ENCODE measurements around the gene ATP2B1.

The ATP2B1 gene

DNA sequence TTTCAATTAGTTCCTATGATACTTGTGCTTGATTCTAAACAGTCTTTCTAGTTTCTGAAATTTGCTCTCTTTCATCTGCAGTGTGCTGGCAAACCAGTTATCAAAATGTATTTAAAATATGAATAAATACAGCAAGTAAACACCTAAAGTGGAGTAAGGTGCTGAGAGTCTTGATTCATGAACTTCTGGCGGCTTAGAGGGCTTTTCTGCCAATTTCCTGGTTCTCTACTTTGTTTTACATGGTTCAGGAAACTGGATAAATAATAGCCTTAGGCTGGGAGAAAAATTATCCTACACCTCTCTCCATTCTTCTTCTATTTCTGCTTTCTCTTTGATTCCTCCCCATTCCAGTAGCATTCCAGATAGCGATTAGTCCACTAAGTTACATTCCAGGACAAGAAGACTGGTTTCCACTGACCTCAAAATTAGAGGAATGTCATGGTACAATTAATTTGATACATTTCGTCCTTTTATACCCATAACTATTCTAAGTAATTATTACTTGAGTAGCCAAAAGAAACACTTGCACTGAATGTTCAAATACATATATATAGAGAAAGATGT, 14.9 kb downstream of the ATP2B1 start:
- no peak for DNase-seq

DNA sequence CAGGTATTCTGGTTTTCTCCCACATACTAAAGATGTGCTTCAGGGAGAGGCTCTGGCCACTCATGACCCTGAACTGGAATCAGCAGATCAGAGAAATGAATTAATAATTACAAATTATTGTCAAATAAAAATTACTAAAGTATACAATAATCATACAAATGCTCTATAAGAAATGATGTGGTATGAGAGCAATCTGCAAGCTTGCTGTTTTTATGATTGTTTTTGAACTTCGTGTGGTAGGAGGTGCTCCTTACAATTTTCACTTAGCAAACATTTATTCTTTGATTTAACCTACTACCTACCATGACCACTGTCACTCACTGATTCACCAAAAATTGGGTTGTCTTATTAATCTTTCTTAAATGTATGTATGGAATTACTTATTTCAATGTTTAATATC, 16.2 kb downstream of the ATP2B1 start:
- DNase-seq, result no peak

DNA sequence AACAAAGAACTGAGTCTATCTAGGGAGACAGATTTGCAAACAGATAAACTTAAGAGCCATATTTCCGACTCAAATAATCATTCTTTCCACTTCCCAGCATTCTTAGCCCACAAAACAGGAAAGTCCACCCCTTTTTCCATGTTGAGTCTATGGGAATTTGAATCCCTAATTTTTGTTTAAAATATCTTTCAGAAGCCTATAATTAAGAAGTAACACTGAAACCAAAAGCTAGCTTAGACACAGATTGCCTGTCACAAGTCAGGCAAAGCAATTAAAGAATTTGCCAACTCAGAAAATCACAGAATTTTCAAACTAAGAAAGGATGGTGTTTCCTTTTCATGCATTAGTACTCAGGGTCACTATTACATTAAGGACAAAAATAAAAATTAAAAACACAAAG, 17.0 kb downstream of the ATP2B1 start:
- DNase-seq, result no peak

DNA sequence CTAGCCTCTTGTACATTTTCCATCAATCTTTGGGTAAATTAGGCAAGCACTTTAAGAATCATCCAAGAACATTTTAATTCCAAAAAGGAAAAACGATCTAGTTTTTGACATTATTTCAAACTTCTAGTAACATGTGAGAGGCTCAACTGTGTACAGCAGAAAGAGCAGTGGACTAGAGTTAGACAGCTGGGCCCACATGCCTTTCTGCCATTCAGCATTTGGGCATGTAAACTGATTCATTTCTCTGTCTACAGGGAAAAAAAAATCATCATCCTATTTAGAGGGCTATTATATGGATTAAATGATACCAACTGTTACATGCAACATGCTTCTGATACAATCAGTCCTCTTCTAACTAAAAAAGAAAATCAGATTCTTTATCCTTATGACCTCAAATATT, 17.7 kb downstream of the ATP2B1 start:
- no peak for DNase-seq

DNA sequence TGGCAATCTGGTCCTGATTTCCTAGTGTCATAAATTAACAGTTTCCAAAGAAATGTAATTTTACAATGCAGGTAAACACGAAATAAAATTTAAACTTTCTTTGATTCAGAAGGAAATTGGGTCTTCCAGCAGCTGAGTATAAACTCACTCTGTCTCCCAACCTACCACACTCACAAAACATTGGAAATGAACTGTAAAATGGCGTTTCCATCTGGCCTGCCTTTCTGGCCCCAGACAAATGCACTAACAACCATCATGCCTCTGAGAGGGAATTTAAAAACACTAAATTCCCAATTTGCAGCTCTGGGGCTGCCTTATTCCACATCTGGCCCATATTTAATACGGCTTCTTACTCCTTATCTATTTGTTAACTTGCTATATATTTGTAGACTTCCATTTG, 19.3 kb downstream of the ATP2B1 start:
- DNase-seq, result no peak

DNA sequence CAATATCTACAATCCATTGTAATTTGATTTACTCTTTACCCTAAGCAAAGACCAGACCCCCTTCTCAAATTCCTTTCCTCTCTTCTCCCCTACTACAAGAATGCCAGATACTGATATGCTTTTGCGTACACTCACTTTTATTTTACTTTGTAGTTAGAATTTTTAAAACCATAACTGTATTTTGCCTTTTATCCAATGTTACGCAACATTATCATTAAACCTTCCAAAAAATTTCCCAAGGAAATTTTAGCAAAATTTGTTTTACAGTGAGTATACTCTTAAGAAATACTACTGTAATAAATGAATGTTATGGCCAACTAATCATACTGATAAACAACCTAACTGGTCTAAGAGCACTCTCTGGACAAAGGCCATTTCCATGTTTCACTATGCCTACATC, 22.3 kb downstream of the ATP2B1 start:
- no peak for DNase-seq

DNA sequence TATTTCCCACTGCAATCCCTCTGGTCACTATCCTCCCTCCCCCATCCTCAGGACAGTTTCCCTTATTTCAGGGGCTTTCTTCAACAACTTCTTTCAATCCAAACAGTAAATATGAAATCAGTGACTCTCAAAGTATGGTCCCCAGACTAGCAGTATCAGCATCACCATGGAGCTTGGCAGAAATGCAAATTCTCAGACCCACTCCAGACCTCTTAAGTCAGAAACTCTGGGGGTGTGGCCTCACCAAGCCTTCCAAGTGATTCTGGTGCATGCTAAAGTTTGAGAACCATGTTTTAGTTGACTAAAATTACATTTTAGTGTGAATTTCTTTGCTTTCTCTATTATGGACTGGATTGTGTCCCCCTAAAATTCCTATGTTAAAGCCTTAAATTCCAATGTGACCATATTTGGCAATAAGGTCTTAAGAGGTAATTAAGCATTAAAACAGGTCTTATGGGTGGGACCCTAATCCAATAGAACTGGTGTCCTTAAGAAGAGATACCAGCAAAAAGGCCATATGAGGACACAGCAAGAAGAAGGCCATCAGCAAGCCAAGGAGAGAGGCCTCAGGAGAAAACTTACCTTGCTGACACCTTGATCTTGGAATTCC, 23.2 kb downstream of the ATP2B1 start:
- DNase-seq, result no peak

DNA sequence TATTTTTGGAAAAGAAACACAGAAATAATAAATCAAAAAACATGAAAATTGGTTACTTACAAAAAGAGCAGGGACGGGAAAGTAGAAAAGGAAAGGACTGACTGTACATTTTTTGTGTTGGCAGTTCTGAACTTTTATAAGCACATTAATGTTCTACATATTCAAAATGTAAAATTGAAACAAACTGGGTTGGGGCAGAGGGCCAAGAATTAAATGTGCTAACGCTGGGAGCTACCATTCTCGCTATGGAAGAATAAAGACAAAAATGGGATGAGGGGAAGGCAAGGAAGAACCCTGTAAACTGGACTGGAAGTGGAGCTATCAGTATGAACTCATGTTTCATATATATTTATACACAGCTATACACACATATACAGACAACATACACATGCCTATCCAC, 24.5 kb downstream of the ATP2B1 start:
- DNase-seq, result no peak

DNA sequence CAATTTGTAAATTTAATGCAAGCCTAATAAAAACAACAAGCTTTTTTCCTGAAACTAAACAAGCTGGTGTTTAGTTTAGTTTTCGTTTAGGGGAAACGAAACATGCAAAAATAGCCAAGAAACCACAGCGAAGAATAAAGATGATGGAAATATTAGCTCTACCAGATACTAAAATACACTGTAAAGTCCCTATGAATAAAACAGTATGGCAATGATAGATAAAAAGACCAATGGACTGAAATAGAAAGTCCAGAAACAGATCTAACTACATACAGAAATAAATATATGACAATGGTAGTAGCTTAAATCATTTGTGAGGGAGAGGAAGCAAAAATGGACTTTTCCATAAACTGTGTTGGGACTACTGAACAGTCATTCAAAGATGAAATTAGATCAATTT, 26.4 kb downstream of the ATP2B1 start:
- DNase-seq, result no peak

DNA sequence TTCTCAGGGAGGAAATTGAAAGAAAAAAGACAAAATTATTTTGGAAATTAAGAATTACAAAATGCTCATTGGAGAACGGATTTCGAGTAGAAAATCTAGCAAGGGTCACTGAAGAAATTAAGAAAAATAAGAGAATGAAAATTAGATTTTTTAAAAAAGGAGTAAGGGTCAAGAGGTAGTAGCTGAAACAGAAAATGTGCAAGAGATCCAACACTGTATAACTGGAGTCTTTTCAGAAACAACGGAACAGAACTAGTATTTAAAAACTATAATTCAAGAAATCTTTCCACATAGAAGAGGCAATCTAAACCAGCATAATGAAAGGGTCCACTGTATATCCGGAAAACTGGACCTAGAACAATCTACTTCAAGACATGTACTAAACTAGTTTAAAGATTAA, 28.2 kb downstream of the ATP2B1 start:
- DNase-seq, result no peak

DNA sequence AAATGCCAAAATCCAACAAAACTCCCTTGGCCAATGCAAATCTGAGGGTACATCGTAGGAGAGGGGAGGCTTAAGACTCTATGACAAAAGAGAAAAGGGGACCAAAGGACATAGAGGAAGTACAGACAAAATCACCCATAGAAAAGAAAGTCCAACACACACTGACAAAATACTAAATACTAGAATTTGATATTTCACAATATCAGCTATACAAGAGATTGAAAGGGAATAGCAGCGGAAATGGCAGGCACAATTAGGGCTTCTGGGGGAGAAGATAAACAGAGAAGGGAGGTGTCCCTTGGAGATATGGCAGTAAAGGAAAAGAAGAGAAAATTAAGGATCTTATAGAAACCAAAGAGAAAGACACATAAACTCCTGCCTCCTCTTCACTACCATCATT, 29.0 kb downstream of the ATP2B1 start:
- no peak for DNase-seq

DNA sequence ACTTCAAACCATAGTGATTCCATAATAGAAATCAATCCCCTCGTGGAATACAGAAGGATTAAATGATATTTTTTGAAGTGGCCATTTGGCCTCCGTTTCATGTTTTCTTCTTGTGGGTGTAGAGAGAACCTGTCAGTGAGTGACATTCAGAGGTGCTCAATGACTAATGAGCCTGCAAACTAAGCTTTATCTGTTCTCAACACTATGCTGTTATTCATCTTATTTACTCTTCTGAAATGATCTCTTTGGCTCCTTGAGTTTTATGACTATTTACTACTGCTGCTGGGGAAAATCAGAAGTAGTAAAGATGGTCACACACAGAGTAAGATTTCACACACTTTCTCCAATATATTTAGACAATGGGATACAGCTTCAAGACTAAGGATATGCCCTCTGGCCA, 30.4 kb downstream of the ATP2B1 start:
- no peak for DNase-seq

DNA sequence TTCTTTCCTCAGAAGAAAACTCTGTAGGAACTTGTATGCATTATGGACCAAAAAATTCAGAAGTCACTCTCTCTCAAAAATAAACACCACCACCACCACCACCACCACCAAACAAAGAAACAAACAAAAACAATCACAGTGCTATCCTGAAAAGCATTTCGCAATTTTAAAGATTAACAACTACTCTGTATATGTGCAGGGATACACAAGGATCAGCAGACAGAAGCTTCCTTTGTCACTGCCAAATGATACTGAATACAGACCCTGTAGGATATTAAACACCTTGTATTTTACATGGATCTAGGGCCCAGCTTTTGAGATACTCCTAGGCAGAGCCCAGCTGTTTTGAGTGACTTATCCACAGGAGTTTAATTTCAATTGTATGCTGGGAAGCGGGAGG, 31.7 kb downstream of the ATP2B1 start:
- DNase-seq, result no peak

DNA sequence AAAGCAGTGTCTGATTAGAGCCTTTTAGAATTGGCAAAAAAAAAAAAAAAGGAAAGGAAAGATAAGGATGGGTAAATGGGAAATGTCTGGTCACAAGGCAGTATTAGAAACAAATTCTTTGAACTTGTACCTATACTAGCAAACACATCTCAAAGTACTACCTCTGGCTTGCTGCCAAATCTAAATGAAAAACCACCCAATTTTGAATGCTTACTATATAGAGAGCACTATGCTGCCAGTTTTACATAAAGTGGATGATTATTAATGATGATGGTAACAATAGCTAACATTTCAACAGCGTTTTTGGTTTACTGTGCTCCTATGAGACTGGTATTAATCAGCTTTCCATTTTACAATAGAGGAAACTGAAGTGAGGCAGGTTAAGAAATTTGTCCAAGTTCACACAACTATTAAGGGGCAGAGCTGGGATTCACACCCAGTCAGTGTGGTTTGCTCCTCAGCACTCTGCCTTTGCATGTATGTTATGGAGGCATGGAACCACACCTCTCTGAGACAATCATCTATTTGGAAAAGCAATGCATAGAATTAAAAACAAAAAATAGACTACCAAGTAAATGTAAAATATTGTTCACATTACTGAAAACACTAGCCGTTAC, 34.2 kb downstream of the ATP2B1 start:
- DNase-seq, result no peak

DNA sequence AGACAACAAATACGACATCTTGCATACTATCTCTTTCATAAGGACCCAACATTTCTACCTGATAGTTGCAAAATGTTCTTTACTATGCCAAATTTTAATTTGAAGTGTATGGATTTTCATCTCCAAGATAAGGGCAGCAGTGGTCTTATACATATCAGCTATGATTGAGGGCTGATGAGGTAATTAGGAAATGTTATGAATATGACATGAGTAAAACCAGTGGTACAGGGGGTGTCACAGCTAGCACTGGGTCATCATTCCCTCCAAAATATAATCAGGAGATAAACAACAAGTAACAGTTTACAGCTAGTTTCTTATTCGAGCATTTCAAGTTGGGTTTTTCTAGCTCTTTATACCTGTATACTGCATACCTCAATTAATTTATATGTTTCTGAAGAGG, 35.0 kb downstream of the ATP2B1 start:
- DNase-seq, result no peak

DNA sequence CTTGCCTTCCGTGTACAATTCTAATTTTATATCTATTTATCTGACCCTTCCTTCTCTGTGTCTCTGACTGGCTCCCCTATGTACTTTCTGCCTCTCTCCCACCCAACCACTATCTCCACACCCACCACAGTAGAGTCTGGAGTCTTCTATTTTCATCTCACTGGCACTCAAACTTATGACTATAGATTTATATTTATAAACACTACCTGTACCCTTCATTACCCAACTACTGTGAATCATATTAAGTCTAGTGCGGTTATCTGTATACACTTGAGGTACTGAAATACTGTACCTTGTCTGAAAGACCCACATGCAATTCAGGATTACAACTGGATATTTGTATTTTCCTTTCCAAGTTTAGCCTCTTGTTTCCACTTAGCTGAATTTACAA, 36.1 kb downstream of the ATP2B1 start:
- DNase-seq, result no peak

DNA sequence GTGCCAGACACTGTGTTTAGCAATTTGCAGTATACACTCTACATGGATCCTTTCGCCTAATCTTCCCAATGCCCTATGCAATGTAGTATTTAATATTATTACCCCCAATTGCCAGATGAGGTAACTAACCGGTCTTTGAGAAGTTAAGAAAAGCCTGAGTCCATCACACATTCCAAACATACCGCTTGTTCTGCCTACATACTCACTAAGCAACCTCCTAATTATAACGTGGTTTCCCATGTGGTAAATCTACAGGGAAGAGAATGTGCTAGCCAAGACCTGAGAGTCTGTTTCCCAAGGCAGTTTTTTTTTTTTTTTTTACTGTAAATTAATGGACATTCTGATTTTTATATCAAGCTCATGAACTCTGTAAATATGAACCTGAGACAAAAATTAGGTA, 37.2 kb downstream of the ATP2B1 start:
- DNase-seq, result no peak

DNA sequence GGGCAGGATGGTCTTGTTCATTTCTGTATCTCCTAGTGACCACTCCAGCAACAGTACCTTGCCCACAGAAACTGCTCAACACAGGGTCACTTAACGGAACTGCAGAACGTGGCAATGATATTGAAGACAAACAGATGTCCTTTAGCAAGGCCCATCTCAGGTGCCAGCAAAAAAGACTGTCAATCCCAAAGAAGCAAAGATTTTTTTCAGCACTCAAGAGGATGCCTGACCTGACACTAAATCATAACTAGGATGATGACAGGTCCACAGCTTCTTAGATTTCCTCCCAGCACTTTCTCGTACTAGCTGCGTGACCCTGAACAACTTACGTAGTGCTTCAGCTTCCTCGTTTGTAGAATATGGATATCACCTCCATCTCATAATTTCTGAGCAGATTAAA, 39.4 kb downstream of the ATP2B1 start:
- DNase-seq, result no peak

DNA sequence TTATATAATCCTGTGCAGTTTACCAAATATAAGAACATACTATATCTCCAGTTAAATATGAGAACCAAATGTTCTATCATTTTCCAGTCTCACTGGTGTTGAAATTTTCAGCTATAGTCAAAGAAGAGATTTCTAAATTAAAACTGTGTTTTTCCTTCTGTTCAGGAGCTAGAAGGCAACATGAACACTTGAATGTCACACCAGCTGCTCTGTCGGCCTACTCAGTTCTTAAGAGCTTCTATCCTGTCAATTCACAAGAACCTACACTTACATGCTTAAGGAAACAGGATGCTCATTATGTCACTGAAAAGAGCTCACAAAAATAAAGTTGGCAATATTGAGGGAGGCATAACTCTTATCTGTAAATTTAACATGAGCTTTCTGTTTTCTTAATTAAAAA, 43.1 kb downstream of the ATP2B1 start:
- DNase-seq, result no peak

DNA sequence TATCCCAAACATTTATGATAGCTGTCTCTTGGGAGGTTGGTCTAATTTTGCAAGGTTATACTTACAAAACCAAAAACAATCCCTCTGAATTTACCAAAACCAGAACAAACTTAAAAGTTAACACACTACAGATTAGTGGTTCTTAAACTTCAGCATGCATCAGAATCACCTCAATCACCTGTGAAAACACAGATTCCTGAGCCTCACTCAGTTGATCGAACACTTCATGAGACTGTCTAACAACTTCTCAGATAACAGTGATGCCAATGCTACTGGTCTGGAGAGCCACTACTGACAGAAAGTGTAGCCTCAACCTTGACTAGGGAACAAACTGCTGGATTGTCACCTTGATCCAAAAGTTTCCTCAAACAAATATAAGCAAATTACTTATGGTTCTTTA, 44.2 kb downstream of the ATP2B1 start:
- no peak for DNase-seq

DNA sequence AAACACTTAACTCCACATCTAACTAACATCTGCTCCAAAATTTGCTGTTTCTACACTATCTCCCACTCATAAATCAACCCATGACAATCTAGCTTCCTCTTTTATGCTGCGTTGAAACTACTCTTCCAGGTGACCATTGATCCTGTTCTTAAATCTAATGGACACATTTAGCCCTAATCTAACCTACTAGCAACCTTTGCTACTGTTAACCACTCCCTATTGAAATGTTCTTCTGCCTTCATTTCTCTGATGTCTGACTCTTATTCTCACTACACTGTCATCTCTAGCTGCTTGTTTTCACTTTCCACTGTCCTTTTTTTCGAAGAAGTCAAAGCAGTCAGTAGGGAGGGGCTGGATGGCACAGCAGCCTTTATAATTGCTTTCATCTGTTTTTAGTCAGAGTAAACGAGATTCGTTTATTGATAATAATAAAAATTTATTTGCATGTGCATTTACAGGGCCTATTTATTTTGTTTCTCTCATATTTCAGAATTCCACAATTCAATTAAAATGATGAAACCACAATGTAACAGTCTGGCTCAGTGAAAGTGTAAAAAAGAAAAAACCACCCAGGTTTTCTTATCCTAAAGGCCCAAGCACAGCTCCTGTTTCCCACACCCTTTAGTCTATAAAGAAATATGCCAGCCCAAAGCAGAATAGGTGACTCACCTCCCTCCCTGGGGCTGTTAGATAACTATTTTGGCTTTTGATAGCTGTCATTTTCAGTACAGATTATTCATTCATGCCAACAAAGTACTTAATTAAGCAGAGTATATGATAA, 44.9 kb downstream of the ATP2B1 start:
- DNase-seq, result no peak

DNA sequence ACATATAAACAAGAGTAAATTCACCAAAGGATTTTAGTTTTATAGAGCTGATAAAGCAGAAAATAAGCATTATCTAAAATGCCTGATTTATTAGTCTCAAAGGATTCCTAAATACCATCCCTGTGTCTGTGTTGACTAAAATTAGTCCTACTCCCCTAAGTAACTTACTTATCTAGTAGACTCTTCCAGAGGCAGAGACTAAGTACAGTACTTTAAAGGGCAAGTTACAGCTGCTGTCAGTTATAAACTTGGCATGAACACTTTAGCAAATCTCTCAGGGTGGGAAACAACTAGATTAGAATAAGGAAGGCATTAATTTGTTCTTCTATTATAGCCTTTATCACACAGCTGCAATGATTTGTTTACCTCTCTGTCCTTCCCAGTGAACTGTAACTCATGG, 46.0 kb downstream of the ATP2B1 start:
- no peak for DNase-seq

DNA sequence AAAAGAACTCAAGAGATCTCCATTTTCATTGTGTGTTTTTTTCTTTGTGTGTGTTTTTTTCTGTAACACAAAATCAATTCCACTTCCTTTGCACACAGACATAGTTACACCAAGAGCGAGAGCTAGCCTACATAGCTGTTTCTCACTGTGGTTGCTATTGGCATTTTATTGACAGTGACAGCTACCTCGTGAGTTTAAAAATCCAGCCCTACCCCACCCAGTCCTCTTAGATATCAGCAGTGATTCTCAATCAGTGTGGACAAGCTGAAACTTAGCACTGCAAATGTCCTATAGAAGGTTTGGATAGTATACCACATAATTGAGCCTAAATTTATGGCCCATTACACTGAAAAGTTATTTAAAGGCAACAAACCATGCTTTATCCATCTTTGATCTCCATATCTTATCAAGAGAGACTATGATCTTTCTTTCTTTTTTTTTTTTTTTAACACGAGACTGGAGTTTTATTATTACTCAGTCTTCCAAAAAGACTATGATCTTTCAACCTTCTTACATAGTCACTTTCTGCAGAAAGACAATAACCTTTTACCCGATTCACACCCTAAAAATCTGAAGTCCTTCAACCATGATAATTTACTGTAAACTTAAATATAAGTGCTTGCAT, 46.8 kb downstream of the ATP2B1 start:
- DNase-seq, result no peak
